SK-N-MC (cell line): ENCODE results near the gene SHISA6.

ENCODE experiments used
- EZH2 ChIP-seq: fragments of 200-600 bp; sonication (generic); IDR thresholded peaks from one replicate; pipeline ENCODE4 v1.6.1; 2017; ENCODE audit warnings: antibody characterized with exemption
- FOXP2 ChIP-seq: optimal IDR thresholded peaks from 2 replicates; pipeline ENCODE3; 2011; ENCODE audit warnings: mild to moderate bottlenecking, moderate library complexity; ENCODE audit not compliant: insufficient read depth; ENCODE audit errors: extremely low read length, control extremely low read depth
- POLR2AphosphoS5 ChIP-seq: IDR thresholded peaks from 2 replicates; pipeline ENCODE4 v1.6.1; 2012; ENCODE audit warnings: mild to moderate bottlenecking, low read depth, low read length, borderline replicate concordance

DNA sequence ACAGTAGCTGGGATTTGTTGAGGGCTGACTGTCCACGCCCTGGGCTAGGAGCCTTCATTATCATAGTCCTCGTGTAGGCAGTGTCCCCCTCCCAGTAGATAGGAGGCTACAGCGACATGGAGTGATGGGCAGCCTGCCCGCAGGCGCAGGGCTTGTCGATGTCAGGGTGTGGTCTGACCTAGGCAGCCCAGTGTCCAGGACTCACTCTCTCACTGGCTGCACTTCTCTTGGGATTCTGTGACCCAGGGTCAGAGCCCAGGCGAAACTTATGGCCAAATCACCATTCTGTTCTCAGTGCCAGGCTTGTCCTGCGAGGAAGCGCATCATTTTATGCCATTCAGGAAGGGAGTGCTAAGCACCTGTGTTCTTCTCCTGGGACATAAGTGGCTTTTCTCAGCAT is 32.6 kb downstream of the SHISA6 start:
- TF ChIP-seq POLR2AphosphoS5, result no peak
- TF ChIP-seq EZH2, result no peak
- TF ChIP-seq FOXP2, result no peak
